ENCODE measurements around the gene PIN1. TPM values are rescaled to one million over a fixed set of nuclear protein-coding genes. Genes with fewer than 3 reads are reported as not detected.

PIN1 gene
- total and polyA plus RNA-seq, 2 of the 8 experiments (the other 6 are each of a cell fraction or from before 2014, with no cell fraction given), result 78.3 to 90.8 TPM

GRCh38 chr19:9847087-9847671 is 12.1 kb downstream of the PIN1 start:
- WGBS, 2 experiments (ENCODE audit: extremely low coverage in 1 of 2, insufficient coverage in 1 of 2, insufficient read length in 1 of 2, insufficient replicate concordance in 2 of 2, low coverage in 1 of 2, low lambda C conversion rate in 2 of 2, missing lambda C conversion rate in 1 of 2), result 66% methylated on average over 13 of the region's 13 CpGs; no CpG with 5 or more reads in 1 of the 2 experiments
- Histone ChIP-seq H2BK15ac (ENCODE audit: low read length) (no peak overlapping the region), H3K23ac (ENCODE audit: insufficient read length) (no peak overlapping the region), H3K79me1 (ENCODE audit: low read depth, low read length) (no peaks in the 10 kb centered on the region; the same call in 1 of the 2 replicates), H4K91ac (replicated peaks; ENCODE audit: insufficient read length, low read length) (no peak overlapping the region), H3K9ac (replicated peaks in 1 of 4; ENCODE audit: extremely low read depth in 1 of 4, low read depth in 3 of 4, low read length in 3 of 4) (no peak overlapping the region), H3K18ac (ENCODE audit: extremely low read depth, low read length) (no peak overlapping the region; the same call in 1 of the 2 replicates), H3K27ac (ENCODE audit: low read depth, low read length) (no peak overlapping the region), H3K23me2 (ENCODE audit: low read depth, low read length) (no peaks in the 10 kb centered on the region), H4K20me1 (replicated peaks in 1 of 2; ENCODE audit: control insufficient read depth in 1 of 2, insufficient read depth in 2 of 2, low read length in 2 of 2) (peaks cover 14 to 34% of the 10 kb centered on the region in 2 experiments), H3K14ac (ENCODE audit: insufficient read length) (no peak overlapping the region), H2BK12ac (ENCODE audit: low read depth, low read length) (no peak overlapping the region), H3K36me3 (ENCODE audit: control insufficient read depth in 2 of 4, insufficient read depth in 4 of 4, low read length in 3 of 4) (peaks cover 1 to 12% (median 3%) of the 10 kb centered on the region in 4 experiments; a peak in 6 of 8 replicates), H3K79me2 (ENCODE audit: control insufficient read depth in 1 of 2, insufficient read depth in 2 of 2, low read length in 2 of 2) (no peaks in the 10 kb centered on the region), H2BK20ac (ENCODE audit: low read length) (no peak overlapping the region), H3K4me1 (replicated peaks in 1 of 4; ENCODE audit: control insufficient read depth in 3 of 4, insufficient read depth in 4 of 4, low read length in 3 of 4) (peaks cover 0 to 16% (median 9%) of the 10 kb centered on the region in 4 experiments; a peak in 6 of 7 replicates), H3K4me2 (ENCODE audit: insufficient read depth in 1 of 2, low read depth in 2 of 2, low read length in 2 of 2) (no peak overlapping the region), H3K27me3 (replicated peaks in 1 of 4; ENCODE audit: control insufficient read depth in 3 of 4, extremely low read depth in 1 of 4, insufficient read depth in 3 of 4, low read length in 3 of 4) (no peaks in the 10 kb centered on the region), H2BK120ac (replicated peaks; ENCODE audit: low read depth, low read length) (no peak overlapping the region), H3K56ac (replicated peaks; ENCODE audit: insufficient read length, low read depth, low read length) (no peak overlapping the region), H3K4ac (replicated peaks; ENCODE audit: insufficient read length, low read depth, low read length) (no peak overlapping the region), H2BK5ac (ENCODE audit: low read depth, low read length) (no peak overlapping the region; the same call in 1 of the 2 replicates), H4K8ac (ENCODE audit: extremely low read depth, insufficient read depth, low read length) (no peak overlapping the region), H3K4me3 (ENCODE audit: extremely low read depth in 1 of 4, insufficient read depth in 2 of 4, low read depth in 3 of 4, low read length in 4 of 4) (no peak overlapping the region), H2AK5ac (ENCODE audit: low read depth, low read length) (no peak overlapping the region), H4K5ac (ENCODE audit: insufficient read length, low read depth, low read length) (no peak overlapping the region), H3K9me3 (ENCODE audit: insufficient read depth in 2 of 2, low read depth in 1 of 2, low read length in 1 of 2) (no peaks in the 10 kb centered on the region), H2AFZ (ENCODE audit: low read length) (no peak overlapping the region)
- peak; percentile 51 to 79 for DNase-seq (ENCODE audit: low read depth in 1 of 2, low spot score in 2 of 2)
- POLR2A ChIA-PET (ENCODE audit: partially characterized antibody), result interaction anchor here (0.9 to 1.6 kb wide), 3 partner anchors 15 to 69 kb away, joined by 3 read pairs; no protein-coding TSS in a partner anchor
- peak; percentile 19 for FAIRE-seq
- CTCF ChIA-PET (ENCODE audit: partially characterized antibody), result interaction anchor here (0.5 to 2.5 kb wide), 21 partner anchors 8 to 288 kb away, joined by 3 to 18 read pairs (median 4); partner anchors contain the start of gene PIN1
- peak; percentile 53 to 66 for TF ChIP-seq RAD21 (IDR thresholded peaks at IDR 0.05 in 1 of 2, conservative IDR thresholded peaks at IDR 0.05 in 1 of 2; ENCODE audit: low read depth in 2 of 2, low read length in 2 of 2)
- no peak for TF ChIP-seq TAF1 (IDR thresholded peaks at IDR 0.05; ENCODE audit: low read depth, low read length)
- peak; percentile 87 for TF ChIP-seq JUND (IDR thresholded peaks at IDR 0.05; ENCODE audit: low read length)
- peak; percentile 68 to 96 (median 93) for TF ChIP-seq CTCF (IDR thresholded peaks at IDR 0.05; ENCODE audit: control extremely low read depth in 1 of 3, insufficient read depth in 1 of 3, low read depth in 1 of 3, low read length in 3 of 3)
- TF ChIP-seq, protein P1, sequence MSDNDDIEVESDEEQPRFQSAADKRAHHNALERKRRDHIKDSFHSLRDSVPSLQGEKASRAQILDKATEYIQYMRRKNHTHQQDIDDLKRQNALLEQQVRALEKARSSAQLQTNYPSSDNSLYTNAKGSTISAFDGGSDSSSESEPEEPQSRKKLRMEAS (IDR thresholded peaks at IDR 0.05), result 0 out of 2 replicates have a peak, but pooled peaks have one; percentile 7
- TF ChIP-seq CHD1 (IDR thresholded peaks at IDR 0.05; ENCODE audit: low read depth, low read length), result no peak
- TF ChIP-seq SRF (IDR thresholded peaks at IDR 0.05; ENCODE audit: low read depth, low read length), result no peak
- TF ChIP-seq NANOG (IDR thresholded peaks at IDR 0.05; ENCODE audit: insufficient read depth, low read depth, low read length, poor library complexity, severe bottlenecking), result no peak
- TF ChIP-seq RFX5 (IDR thresholded peaks at IDR 0.05; ENCODE audit: borderline replicate concordance, low read depth, low read length), result no peak
